ENCODE results near the gene TIMM29. TPM values are rescaled to one million over a fixed set of nuclear protein-coding genes. Genes with fewer than 3 reads are reported as not detected.

TIMM29 gene
- total and polyA plus RNA-seq, 2 donors (not counting 1 experiment from before 2014, with no cell fraction given): 8.4 to 24.2 TPM

Other genes starting within 250 kb of the TIMM29 start
- gene QTRT1, start 227.4 kb upstream of the TIMM29 start, total RNA-seq: 45.4 and 50.5 TPM in 2 replicates
- 118 and 120 TPM in 2 replicates for gene QTRT1, start 227.4 kb upstream of the TIMM29 start, polyA plus RNA-seq
- 353 and 393 TPM in 2 replicates for gene DNM2, start 210.7 kb upstream of the TIMM29 start, total RNA-seq
- gene DNM2, start 210.7 kb upstream of the TIMM29 start, polyA plus RNA-seq: 163 and 183 TPM in 2 replicates
- gene TMED1, start 92.6 kb upstream of the TIMM29 start, total RNA-seq: 13.1 and 14.7 TPM in 2 replicates
- gene TMED1, start 92.6 kb upstream of the TIMM29 start, polyA plus RNA-seq: 10.8 and 10.9 TPM in 2 replicates
- gene C19orf38, start 80.4 kb upstream of the TIMM29 start, total RNA-seq: 1.7 and 2.5 TPM in 2 replicates
- gene C19orf38, start 80.4 kb upstream of the TIMM29 start, polyA plus RNA-seq: 2.0 and 2.4 TPM in 2 replicates
- 29.4 and 33.0 TPM in 2 replicates for gene CARM1, start 57.3 kb upstream of the TIMM29 start, total RNA-seq
- gene CARM1, start 57.3 kb upstream of the TIMM29 start, polyA plus RNA-seq: 34.0 and 34.3 TPM in 2 replicates
- gene YIPF2, start 172 bp upstream of the TIMM29 start, total RNA-seq: 19.8 and 21.9 TPM in 2 replicates
- 28.1 and 34.8 TPM in 2 replicates for gene YIPF2, start 172 bp upstream of the TIMM29 start, polyA plus RNA-seq
- 82.3 and 82.7 TPM in 2 replicates for gene SMARCA4, start 32.2 kb downstream of the TIMM29 start, total RNA-seq
- 44.9 and 49.7 TPM in 2 replicates for gene SMARCA4, start 32.2 kb downstream of the TIMM29 start, polyA plus RNA-seq
- gene LDLR, start 160.7 kb downstream of the TIMM29 start, total RNA-seq: 4.8 and 5.6 TPM in 2 replicates
- 1.8 and 9.5 TPM in 2 replicates for gene LDLR, start 160.7 kb downstream of the TIMM29 start, polyA plus RNA-seq
- gene SPC24, start 227.0 kb downstream of the TIMM29 start, total RNA-seq: 0.15 and 0.90 TPM in 2 replicates
- 0.12 and 0.48 TPM in 2 replicates for gene SPC24, start 227.0 kb downstream of the TIMM29 start, polyA plus RNA-seq

All from B cell (primary cell).